CD4-positive, alpha-beta memory T cell (primary cell): ENCODE results near the gene PTPN2. TPM values are rescaled to one million over a fixed set of nuclear protein-coding genes. Genes with fewer than 3 reads are reported as not detected.
A peak's percentile ranks its signal among the peaks of the same experiment; 100 is the strongest.
"Not testable (repeated sequence)": the region's sequence is repeated elsewhere in the genome, so short reads cannot be mapped to it uniquely, and the experiment has no call there.

Experiments
- CTCF ChIA-PET: fragments of 350-600 bp; sonication (Branson Sonifier 250); formaldehyde crosslinking; loops from one replicate; lab custom pipeline; 2021; ENCODE audit warnings: inconsistent platforms; ENCODE audit not compliant: partially characterized antibody; lab: Charles Lee
- POLR2A ChIA-PET: fragments of 350-600 bp; sonication (Branson Sonifier 250); formaldehyde crosslinking; loops from one replicate; lab custom pipeline; 2021; ENCODE audit not compliant: partially characterized antibody; lab: Charles Lee
- DNase-seq, 5 donors: peaks; one replicate each; pipeline versions ENCODE4 v3.0.0 to v3.0.0-alpha.2; 2020 to 2022; ENCODE audit warnings: mixed read lengths in 1 of 5
- H3K27ac ChIP-seq: one replicate; pipeline ENCODE4 v1.7.0; 2013; ENCODE audit warnings: low read depth, low read length
- H3K27me3 ChIP-seq: 2 replicates; pipeline ENCODE4 v1.7.0; 2013; ENCODE audit warnings: mild to moderate bottlenecking, low read length, moderate library complexity; ENCODE audit not compliant: insufficient read depth
- H3K36me3 ChIP-seq: 2 replicates; pipeline ENCODE4 v1.7.0; 2013; ENCODE audit warnings: mild to moderate bottlenecking, low read length, moderate library complexity; ENCODE audit not compliant: insufficient read depth
- H3K4me1 ChIP-seq: 2 replicates; pipeline ENCODE4 v1.7.0; 2013; ENCODE audit warnings: mild to moderate bottlenecking, low read length, moderate library complexity; ENCODE audit not compliant: insufficient read depth
- H3K4me3 ChIP-seq, 2 donors: one replicate each; pipeline ENCODE4 v1.7.0; 2013; ENCODE audit warnings: low read length in 2 of 2, mild to moderate bottlenecking in 1 of 2
- H3K9me3 ChIP-seq, 2 donors: one replicate each; pipeline ENCODE4 v1.7.0; 2013; ENCODE audit warnings: low read length in 2 of 2, control low read depth in 1 of 2; ENCODE audit not compliant: control insufficient read depth in 1 of 2
- H3K27ac Mint-ChIP-seq, 7 donors: one replicate each; pipeline ENCODE4 v1.8.0; 2020 to 2021; ENCODE audit warnings: mixed read lengths in 7 of 7, mild to moderate bottlenecking in 6 of 7, inconsistent platforms in 3 of 7, moderate library complexity in 3 of 7
- H3K27me3 Mint-ChIP-seq, 2 donors: one replicate each; pipeline ENCODE4 v1.8.0; 2020 to 2021; ENCODE audit warnings: mixed read lengths in 2 of 2
- H3K36me3 Mint-ChIP-seq, 2 donors: one replicate each; pipeline ENCODE4 v1.8.0; 2020 to 2021; ENCODE audit warnings: mixed read lengths in 2 of 2, inconsistent platforms in 1 of 2, mild to moderate bottlenecking in 1 of 2
- H3K4me1 Mint-ChIP-seq, 4 donors: one replicate each; pipeline ENCODE4 v1.8.0; 2020 to 2021; ENCODE audit warnings: mixed read lengths in 4 of 4, mild to moderate bottlenecking in 1 of 4
- H3K4me3 Mint-ChIP-seq, 8 donors: one replicate each; pipeline ENCODE4 v1.8.0; 2020 to 2021; ENCODE audit warnings: mixed read lengths in 8 of 8, mild to moderate bottlenecking in 7 of 8, moderate library complexity in 6 of 8, inconsistent platforms in 3 of 8
- H3K9me3 Mint-ChIP-seq, 8 donors: one replicate each; pipeline ENCODE4 v1.8.0; 2020 to 2021; ENCODE audit warnings: mixed read lengths in 8 of 8, mild to moderate bottlenecking in 5 of 8, inconsistent platforms in 3 of 8, moderate library complexity in 1 of 8
- intact Hi-C: fragments of 100-400 bp; cut with micrococcal nuclease; formaldehyde crosslinking; loops from one replicate; pipeline ENCODE4 v1.15.1; 2023
- polyA plus RNA-seq, 2 donors: library from polyadenylated mRNA; unstranded; fragments of 300-500 nt; fragmentation: Illumina TruSeq; gene quantifications; one replicate each; pipeline ENCODE4 v1.2.3, GENCODE V29; 2021
- total RNA-seq, 2 experiments: library from RNA; stranded (reverse); gene quantifications; one replicate each; pipeline ENCODE4 v1.2.3, GENCODE V29; 2021

Gene PTPN2
- total and polyA plus RNA-seq, 4 experiments from 2014 or later = 65.5 to 98.2 (median 74.6) TPM

DNA sequence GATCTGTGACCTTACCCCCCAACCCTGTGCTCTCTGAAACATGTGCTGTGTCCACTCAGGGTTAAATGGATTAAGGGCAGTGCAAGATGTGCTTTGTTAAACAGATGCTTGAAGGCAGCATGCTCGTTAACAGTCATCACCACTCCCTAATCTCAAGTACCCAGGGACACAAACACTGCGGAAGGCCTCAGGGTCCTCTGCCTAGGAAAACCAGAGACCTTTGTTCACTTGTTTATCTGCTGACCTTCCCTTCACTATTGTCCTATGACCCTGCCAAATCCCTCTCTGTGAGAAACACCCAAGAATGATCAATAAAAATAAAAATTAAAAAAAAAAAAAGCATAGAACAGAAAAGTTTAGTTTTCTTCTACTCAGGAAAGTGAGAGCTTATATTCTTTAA is 9.0 kb downstream of the PTPN2 start:
- H3K4me3 Mint-ChIP-seq, DNase-seq, H3K27me3 Mint-ChIP-seq, H3K27ac ChIP-seq, intact Hi-C loops, H3K36me3 ChIP-seq, H3K9me3 Mint-ChIP-seq, H3K9me3 ChIP-seq, H3K4me3 ChIP-seq, H3K27me3 ChIP-seq, H3K27ac Mint-ChIP-seq: not testable (repeated sequence)
- H3K4me1 ChIP-seq = peaks cover 46% of the 10 kb centered on the region
- Mint-ChIP-seq H3K36me3 (peaks cover 8 to 14% of the 10 kb centered on the region in 2 donors), H3K4me1 (peaks cover 32 to 46% (median 39%) of the 10 kb centered on the region in 4 donors)
- ChIA-PET CTCF (interaction anchor here (0.5 to 1.3 kb wide), 4 partner anchors 19 to 144 kb away, joined by 3 to 8 read pairs (median 3); no protein-coding TSS in a partner anchor), POLR2A (interaction anchor here (1.3 kb wide), 1 partner anchor 35 kb away, joined by 4 read pairs; no protein-coding TSS in a partner anchor)

DNA sequence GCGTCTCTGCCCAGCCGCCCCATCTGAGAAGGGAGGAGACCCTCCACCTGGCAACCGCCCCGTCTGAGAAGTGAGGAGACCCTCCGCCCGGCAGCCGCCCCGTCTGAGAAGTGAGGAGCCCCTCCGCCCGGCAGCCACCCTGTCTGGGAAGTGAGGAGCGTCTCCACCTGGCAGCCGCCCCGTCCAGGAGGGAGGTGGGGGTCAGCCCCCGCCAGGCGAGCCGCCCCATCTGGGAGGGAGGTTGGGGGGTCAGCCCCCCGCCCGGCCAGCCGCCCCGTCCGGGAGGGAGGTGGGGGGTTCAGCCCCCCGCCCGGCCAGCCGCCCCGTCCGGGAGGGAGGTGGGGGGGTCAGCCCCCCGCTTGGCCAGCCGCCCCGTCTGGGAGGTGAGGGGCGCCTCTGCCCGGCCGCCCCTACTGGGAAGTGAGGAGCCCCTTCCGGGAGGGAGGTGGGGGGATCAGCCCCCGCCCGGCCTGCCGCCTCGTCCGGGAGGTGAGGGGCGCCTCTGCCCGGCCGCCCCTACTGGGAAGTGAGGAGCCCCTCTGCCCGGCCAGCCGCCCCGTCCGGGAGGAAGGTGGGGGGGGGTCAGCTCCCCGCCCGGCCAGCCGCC is 10.0 kb downstream of the PTPN2 start:
- H3K36me3 ChIP-seq, POLR2A ChIA-PET, H3K27me3 ChIP-seq, intact Hi-C loops, H3K27ac Mint-ChIP-seq, H3K4me3 ChIP-seq, H3K9me3 ChIP-seq, H3K9me3 Mint-ChIP-seq, H3K27me3 Mint-ChIP-seq, CTCF ChIA-PET, H3K4me3 Mint-ChIP-seq, DNase-seq, H3K27ac ChIP-seq: not testable (repeated sequence)
- H3K4me1 ChIP-seq = peaks cover 37% of the 10 kb centered on the region
- H3K4me1 Mint-ChIP-seq = peaks cover 24 to 37% (median 31%) of the 10 kb centered on the region in 4 donors
- H3K36me3 Mint-ChIP-seq = peaks cover 8 to 14% of the 10 kb centered on the region in 2 donors

DNA sequence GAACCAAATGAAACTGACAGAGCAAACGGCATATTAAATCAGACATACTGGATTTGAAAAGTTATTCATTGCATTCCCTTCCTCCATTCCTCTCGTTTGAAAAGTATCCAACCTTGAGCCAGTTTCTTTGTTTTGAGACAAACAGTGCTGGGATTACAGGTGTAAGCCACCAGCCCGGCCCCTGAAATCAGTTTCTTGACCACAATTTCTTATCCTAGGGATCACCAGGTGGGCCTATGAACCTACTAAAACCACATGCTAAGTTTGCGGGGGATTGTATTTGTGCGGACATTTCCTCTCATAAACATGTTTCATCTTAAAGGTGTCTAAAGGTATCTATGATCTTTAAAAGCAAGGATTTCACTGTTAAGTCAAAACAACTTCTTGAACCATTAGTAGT is 11.6 kb downstream of the PTPN2 start:
- Histone ChIP-seq H3K27me3 (no peaks in the 10 kb centered on the region), H3K4me3 (no peak overlapping the region), H3K9me3 (no peaks in the 10 kb centered on the region), H3K4me1 (peaks cover 24% of the 10 kb centered on the region), H3K36me3 (no peaks in the 10 kb centered on the region), H3K27ac (no peak overlapping the region)
- intact Hi-C loops = no loop called here
- ChIA-PET POLR2A (no interaction called here), CTCF (no interaction called here)
- Mint-ChIP-seq H3K27me3 (no peaks in the 10 kb centered on the region), H3K4me3 (peak overlapping the region in 1 of 8 donors; percentile 2), H3K27ac (peak overlapping the region in 3 of 7 donors; percentile 14 to 80 (median 73)), H3K4me1 (peaks cover 25 to 38% (median 32%) of the 10 kb centered on the region in 4 donors), H3K9me3 (no peaks in the 10 kb centered on the region), H3K36me3 (peaks cover 8 to 20% of the 10 kb centered on the region in 2 donors)
- DNase-seq = no peak

DNA sequence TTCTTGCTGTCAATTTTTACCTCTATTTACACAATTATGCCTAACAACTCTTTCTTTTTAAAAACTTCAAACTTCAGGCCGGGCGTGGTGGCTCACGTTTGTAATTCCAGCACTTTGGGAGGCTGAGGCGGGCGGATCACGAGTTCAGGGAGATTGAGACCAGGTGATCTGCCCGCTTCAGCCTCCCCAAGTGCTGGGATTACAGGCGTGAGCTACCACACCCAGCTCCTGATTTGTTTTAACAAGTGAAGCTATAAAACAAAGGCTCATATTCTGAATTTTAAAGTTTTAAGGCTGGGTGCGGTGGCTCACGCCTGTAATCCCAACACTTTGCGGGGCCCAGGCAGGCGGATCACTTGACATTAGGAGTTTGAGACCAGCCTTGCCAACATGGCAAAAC is 15.5 kb downstream of the PTPN2 start:
- POLR2A ChIA-PET = no interaction called here
- Histone ChIP-seq H3K4me1 (peaks cover 17% of the 10 kb centered on the region), H3K9me3 (no peaks in the 10 kb centered on the region), H3K27me3 (no peaks in the 10 kb centered on the region), H3K36me3 (no peaks in the 10 kb centered on the region), H3K4me3 (no peak overlapping the region), H3K27ac (no peak overlapping the region)
- H3K9me3 Mint-ChIP-seq = no peaks in the 10 kb centered on the region
- H3K27me3 Mint-ChIP-seq = no peaks in the 10 kb centered on the region
- DNase-seq = no peak
- no peak overlapping the region for H3K27ac Mint-ChIP-seq
- peaks cover 22 to 40% (median 31%) of the 10 kb centered on the region in 4 donors for H3K4me1 Mint-ChIP-seq
- H3K4me3 Mint-ChIP-seq = no peak overlapping the region
- CTCF ChIA-PET = no interaction called here
- intact Hi-C loops = no loop called here
- peaks cover 6 to 11% of the 10 kb centered on the region in 2 donors for H3K36me3 Mint-ChIP-seq

DNA sequence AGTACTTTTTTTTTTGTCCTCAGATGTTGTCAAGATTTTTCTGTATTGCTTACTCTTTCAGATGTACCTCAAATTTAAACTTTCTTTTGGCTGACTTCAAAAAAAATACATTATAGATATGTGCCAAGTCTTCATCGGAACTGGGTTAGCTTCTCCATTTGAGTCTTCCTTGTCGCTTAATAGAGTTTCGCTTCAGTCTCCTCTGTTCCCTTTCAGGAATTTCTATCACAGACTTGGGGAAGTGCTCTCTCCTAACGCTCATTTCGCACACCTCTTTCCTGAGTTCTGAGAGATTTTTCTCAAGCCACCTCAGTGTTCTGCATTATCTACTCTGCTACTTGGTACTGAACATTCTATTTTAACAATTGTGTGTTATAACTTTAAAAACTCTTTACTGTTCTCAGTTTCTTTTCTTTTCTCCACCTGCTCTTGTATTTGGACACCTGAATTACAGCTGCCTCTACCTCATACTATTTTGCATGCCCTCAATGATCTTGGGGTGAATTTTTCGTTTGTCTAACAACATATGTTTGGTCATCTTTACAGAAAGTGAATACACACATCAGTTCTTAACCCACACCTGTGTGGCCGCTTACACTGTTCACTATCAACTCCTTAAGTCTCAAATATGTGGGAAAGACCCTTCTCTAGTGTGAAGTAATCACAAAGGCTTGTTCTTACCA is 16.5 kb downstream of the PTPN2 start:
- Histone ChIP-seq H3K27ac (no peak overlapping the region), H3K27me3 (no peaks in the 10 kb centered on the region), H3K9me3 (no peaks in the 10 kb centered on the region), H3K36me3 (no peaks in the 10 kb centered on the region), H3K4me1 (peaks cover 25% of the 10 kb centered on the region), H3K4me3 (no peak overlapping the region)
- DNase-seq = no peak
- no peaks in the 10 kb centered on the region for H3K27me3 Mint-ChIP-seq
- peak overlapping the region in 4 of 7 donors; percentile 1 to 67 (median 22) for H3K27ac Mint-ChIP-seq
- H3K4me1 Mint-ChIP-seq = peaks cover 29 to 48% (median 38%) of the 10 kb centered on the region in 4 donors
- H3K9me3 Mint-ChIP-seq = no peaks in the 10 kb centered on the region
- peaks cover 5 to 9% of the 10 kb centered on the region in 2 donors for H3K36me3 Mint-ChIP-seq
- intact Hi-C loops = no loop called here
- POLR2A ChIA-PET = no interaction called here
- CTCF ChIA-PET = no interaction called here
- H3K4me3 Mint-ChIP-seq = no peak overlapping the region

DNA sequence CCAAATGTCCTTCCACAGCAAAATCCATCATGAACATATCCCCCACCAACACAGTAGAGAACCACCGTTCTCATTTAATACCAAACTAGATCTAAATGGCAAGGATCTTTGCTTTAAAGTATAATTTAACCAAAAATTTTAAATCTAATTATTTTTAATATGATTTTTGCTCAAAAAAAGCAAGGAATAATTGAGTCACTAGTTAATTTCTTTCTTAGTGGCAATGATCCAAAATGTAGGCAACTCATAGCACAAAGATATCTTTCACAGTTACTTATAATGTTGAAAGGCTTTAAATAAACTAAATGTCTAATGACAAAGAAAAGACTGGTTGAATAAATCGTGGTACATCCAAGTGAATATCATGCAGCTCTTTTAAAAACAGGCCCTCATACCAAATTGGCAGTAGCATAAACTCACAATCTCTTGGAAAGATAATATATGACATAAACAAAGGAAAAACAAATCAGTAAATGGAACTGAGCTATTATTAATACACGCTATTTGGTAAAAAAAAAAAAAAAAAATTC is 20.3 kb downstream of the PTPN2 start:
- peaks cover 0 to 5% of the 10 kb centered on the region in 2 donors for H3K36me3 Mint-ChIP-seq
- no peaks in the 10 kb centered on the region for H3K27me3 Mint-ChIP-seq
- H3K4me3 Mint-ChIP-seq = peak overlapping the region in 1 of 8 donors; percentile 4
- Histone ChIP-seq H3K4me1 (peaks cover 42% of the 10 kb centered on the region), H3K4me3 (no peak overlapping the region), H3K27ac (no peak overlapping the region), H3K9me3 (no peaks in the 10 kb centered on the region), H3K27me3 (no peaks in the 10 kb centered on the region), H3K36me3 (no peaks in the 10 kb centered on the region)
- no peak for DNase-seq
- no peaks in the 10 kb centered on the region for H3K9me3 Mint-ChIP-seq
- H3K27ac Mint-ChIP-seq = peak overlapping the region in 3 of 7 donors; percentile 26 to 43 (median 34)
- ChIA-PET POLR2A (interaction anchor here (2.8 kb wide), 1 partner anchor 19 kb away, joined by 16 read pairs; the partner anchor contains the start of gene PTPN2), CTCF (interaction anchor here (0.7 to 2.2 kb wide), 9 partner anchors 8 to 581 kb away, joined by 3 to 12 read pairs (median 4); partner anchors contain the start of gene PTPN2)
- peaks cover 34 to 63% (median 51%) of the 10 kb centered on the region in 4 donors for H3K4me1 Mint-ChIP-seq
- intact Hi-C loops = no loop called here
